Stimulated activated CD8-positive, alpha-beta memory T cell treated with anti-CD3 and anti-CD28 coated beads, Interleukin-12 subunit alpha, Interleukin-12 subunit beta, amount 100 ng/mL, for 1 hour (primary cell): Measurements from ENCODE around the gene ANGPT4.
"Not testable (repeated sequence)": the region's sequence is repeated elsewhere in the genome, so short reads cannot be mapped to it uniquely, and the experiment has no call there.

Experiments used
- DNase-seq: peaks from one replicate; pipeline ENCODE4 v3.0.0-alpha.2; 2020; ENCODE audit warnings: low read depth

Gene ANGPT4

GRCh38 chr20:905396-905961 lies 10.7 kb downstream of the ANGPT4 start:
- DNase-seq, result no peak

DNA sequence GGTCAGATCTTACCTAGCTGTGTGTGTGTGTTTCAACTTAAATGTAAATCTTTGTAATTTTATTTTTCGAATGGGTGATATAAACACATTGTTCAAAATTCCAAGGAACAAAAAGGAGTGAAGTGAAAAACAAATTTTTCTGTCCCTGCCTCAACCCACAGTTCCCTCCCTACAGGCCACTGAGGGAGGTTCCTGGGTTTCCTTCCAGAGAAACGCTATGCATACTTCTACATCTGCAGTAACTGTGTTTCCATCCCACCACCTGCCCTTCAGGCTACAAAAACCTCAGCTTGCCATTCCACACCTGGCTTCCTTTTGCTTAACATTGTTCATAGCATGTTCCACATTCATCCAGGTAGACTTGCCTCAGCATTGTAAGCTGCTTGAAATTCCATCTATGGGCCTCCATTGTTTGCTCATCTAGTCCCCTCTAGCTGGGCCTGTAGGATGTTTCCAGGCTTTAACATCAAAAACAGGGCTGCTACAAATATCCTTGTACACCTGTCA lies 12.0 kb downstream of the ANGPT4 start:
- DNase-seq, result no peak

GRCh38 chr20:897436-897835 lies 18.7 kb downstream of the ANGPT4 start:
- not testable (repeated sequence) for DNase-seq

- DNase-seq, result no peak
These were observed 19.6 kb downstream of the ANGPT4 start for GRCh38 chr20:896501-897025.

DNA sequence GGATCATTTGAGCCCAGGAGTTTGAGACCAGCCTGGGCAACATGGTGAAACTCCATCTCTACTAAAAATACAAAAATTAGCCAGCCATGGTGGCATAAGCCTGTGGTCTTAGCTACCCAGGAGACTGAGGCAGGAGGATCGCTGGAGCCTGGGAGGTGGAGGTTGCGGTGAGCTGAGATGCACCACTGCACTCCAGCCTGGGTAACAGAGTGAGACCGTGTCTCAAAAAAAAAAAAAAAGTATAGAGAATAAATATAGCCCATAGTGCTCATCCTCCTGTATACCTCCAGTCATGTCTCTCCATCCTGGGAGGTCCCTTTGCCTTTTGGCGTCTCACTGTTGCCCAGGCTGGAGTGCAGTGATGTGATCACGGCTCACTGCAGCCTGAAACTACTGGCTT lies 23.8 kb downstream of the ANGPT4 start:
- DNase-seq, result not testable (repeated sequence)

- DNase-seq, result no peak
These were observed 24.4 kb downstream of the ANGPT4 start for GRCh38 chr20:891706-892080.

- DNase-seq, result no peak
These were observed 25.0 kb downstream of the ANGPT4 start for GRCh38 chr20:891058-891705.

- no peak for DNase-seq
These were observed 25.5 kb downstream of the ANGPT4 start for GRCh38 chr20:890666-891057.

GRCh38 chr20:889932-890463 lies 26.1 kb downstream of the ANGPT4 start:
- no peak for DNase-seq

DNA sequence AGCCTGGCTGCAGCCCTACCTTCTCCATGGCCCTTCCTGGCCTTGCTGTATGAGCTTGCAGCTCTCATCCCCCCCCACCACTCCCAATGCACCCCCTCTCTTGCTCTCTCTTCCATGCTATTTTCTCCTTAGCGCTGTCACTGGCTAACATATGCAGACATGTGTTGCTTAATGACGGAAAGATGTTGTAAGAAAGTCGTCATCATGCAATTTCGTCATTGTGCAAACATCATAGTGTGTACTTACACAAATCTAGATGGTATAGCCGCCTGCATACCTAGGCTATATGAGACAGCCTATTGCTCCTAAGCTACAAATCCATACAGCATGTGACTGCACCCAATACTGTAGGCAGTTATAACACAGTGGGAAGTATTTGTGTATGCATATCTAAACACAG lies 27.0 kb downstream of the ANGPT4 start:
- no peak for DNase-seq

GRCh38 chr20:888057-888456 lies 28.1 kb downstream of the ANGPT4 start:
- no peak for DNase-seq

DNA sequence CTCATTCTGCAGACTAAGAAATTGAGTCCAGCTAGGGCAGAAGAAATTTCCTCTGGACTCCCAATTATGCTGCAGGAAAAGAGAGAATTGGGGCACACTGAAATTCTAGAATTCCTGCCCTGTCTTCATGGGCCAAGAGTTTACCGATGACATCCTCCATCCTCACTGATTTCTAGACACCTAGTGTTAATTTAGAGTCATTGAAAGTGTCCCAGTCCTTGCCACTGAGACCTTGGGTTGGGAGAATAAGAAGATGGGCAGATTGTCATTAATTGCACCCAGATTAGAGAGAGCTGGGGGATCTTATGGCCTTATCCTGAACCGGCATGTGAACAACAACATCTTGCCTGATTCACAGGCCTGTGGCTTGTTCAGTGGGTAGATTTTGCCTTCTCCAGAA lies 29.0 kb downstream of the ANGPT4 start:
- no peak for DNase-seq

GRCh38 chr20:884983-885952 lies 30.9 kb downstream of the ANGPT4 start:
- DNase-seq, result no peak

DNA sequence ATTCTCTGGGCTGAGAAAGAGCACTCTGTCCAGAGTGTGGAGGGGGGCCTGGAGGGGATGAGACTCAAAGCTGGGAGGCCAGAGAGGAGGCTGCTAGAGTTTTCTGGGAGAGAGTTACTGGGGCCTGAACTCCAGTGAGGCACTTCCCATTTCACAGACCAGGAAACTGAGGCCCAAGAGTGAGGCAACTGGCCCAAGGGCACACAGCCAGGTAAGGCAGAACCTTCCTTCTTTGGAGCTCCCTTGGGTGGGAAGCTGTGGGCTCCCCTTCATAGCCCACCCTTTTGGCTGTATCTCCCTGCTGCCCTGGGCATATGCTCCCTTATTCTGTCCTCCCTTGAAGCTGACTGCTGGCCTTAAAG lies 34.4 kb downstream of the ANGPT4 start:
- DNase-seq, result no peak

DNA sequence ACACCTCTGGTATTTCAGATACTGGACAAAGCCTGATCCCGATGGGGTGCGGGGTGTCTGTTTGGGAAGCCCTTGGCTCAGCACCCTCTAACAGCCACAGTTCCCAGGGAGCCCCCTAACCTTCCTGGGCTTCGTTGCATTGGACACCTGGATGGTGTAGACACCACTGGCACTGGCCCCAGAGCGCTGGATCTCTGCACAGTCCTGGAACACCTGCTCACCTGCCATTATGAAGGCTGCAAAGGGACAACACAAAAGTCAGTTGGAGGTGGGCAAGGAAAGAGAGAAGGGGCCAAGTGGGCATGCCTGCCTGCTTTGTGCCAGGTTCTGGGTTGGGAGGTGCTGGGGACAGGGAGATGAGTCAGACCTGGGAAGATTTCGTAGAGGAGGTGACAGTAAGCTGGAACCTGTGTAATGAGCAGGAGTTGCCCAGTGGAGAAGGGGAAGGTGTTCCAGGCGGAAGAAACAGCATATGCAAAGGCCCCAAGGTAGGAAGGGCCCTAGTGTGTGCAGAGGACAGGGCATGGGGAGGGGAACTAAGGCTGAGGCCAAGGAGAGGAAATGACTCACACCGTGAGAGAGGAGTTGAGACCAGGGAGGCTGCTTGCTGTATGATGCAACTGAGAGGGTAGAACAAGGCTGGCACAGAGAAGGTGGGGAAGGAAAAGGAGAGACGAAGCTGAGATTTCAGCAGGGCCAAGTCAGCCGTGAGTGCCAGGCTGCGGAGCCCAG lies 34.9 kb downstream of the ANGPT4 start:
- no peak for DNase-seq

DNA sequence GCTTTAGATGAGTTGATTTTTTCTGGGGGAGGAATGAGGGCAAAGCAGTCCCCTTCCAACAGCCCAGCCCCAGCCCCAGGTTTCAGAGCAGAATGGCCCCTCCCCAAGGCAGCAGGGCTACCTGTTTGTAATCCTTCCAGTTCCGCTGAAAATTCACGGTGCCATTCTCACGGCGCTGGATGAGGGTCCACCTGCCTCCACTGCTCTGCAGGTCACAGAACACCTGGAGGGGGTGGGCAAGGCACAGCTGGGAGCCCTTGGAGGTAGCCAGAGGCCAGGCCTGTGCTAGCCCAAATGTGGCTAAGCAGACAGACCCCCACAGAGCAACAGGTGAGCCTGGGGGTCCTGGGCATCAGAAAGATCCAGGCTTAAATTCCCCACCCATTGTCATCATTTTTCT lies 36.5 kb downstream of the ANGPT4 start:
- no peak for DNase-seq

DNA sequence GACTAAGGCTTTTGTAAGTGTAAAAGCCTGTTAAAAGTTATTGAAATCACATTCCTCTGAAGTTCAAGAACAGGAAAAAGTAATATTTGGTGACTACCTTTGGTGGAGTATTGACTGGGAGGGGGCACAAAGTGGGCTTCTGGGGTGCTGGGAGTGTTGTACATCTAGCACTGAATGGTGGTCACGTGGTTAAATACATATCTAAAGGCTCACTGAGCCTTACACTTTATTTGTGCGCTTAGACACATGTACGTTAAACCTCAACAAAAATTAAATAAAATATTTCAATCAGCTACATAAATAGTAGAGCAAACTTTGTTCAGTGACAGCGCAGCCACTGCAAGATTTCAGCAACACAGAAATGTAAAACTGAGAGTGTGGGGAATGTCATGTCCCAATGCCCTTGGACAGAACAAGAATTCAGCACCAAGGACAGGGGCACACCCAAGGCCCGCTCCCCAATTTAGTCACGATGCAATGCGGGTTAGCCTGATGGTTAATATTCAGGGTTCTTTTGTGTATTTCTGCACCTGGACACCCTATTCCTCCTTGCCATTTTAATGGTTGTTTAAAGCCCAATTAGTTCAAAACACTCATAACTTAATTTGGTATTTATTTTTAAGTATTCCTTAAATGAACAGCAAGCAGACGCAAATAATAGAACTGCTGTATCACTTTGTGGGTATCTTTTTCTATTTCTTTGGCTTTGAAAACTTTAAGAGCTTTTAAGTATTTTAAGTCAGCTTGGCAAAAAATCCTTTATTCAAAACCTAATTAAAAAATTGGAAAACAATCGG lies 37.4 kb downstream of the ANGPT4 start:
- DNase-seq, result no peak

DNA sequence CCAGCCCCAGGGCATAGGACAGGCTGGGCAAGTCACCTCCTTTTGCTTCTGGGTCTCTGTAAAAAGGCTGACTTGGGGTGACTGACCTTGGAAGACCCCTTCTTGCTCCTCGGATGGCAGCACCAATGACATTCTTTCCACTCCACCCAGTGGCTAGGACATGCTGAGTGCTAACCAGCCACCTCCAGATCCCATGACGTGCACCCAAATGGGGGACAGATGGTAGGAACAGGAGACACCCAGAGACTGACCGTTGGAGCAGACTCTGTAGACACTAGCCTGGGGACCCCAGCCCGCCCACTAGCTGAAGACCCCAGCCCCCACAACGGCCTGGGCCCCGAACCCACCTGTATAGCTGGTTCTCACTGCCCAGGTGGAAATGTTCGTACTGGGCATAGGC lies 38.3 kb downstream of the ANGPT4 start:
- DNase-seq, result no peak

DNA sequence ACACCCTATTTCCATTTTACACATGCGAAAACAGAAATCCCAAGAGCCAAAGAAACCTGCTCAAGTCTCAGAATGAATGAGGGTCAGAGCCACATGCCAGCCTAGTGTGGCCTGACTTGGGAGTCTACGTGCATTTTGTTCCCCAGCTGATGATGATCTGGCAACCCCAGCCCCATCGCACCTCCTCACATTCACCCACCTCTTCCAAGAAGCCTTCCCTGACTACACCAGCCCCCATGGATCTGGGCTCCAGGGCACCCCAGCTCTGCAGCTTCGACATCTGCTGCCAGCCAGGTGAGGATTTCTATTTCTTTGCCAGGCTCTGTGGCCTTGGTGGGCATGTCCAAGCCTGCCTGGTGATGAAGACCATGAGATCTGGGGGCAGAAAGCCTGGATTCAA lies 41.0 kb downstream of the ANGPT4 start:
- no peak for DNase-seq

DNA sequence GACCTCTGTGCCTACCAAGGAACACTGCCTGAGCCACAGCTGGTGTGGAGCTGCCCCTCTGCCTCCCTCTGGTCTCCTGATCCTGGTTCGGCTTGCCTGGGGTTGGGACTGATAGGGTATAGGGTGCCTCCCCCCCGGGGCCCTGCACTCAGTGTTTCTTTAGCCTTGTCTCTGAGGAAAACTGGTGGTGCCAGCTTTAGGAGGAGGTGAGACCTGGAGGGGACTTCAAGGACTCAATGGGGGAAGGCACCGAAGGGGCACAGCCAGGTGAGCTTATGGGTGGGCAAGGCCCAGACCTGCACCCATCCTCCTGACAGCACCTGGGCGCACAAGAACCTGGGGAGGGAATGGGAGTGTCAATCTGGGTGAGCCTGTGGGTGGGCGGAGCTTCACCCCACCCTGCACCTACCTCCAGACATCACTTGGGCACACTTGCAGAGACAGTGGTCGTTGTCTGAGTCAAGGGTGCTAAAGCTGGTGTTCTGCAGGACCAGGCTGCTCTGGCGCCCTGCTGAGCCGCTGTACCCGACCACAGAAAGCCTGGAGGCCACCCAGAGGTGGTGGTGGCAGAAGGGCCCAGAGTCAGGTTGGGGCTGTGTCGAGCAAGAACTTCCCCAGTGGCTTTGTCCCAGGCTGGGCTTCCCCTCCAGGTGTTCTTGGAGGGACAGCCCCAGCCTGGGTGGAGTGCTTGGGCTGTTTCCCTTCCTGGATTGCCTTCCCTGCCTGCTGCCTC lies 42.1 kb downstream of the ANGPT4 start:
- DNase-seq, result no peak
